Panc1 (cell line): Measurements from ENCODE around the gene EWSR1.

Experiments
- POLR2AphosphoS5 ChIP-seq: IDR thresholded peaks from 2 replicates; pipeline ENCODE4 v1.6.1; 2012; ENCODE audit warnings: mild to moderate bottlenecking, low read depth, low read length, moderate library complexity
- TF ChIP-seq, protein P1 (sequence below): fragments of 450-650 bp; IDR thresholded peaks from 2 replicates; pipeline ENCODE4 v1.5.1; 2017; ENCODE audit warnings: mild to moderate bottlenecking
- TF ChIP-seq, protein P2 (sequence below), 2 experiments: IDR thresholded peaks; 2 replicates each; pipeline ENCODE4 v1.6.1; 2011 to 2012; ENCODE audit warnings: low read depth in 2 of 2, control low read depth in 1 of 2, low read length in 1 of 2, mild to moderate bottlenecking in 1 of 2, moderate library complexity in 1 of 2; ENCODE audit not compliant: insufficient read depth in 1 of 2

DNA sequence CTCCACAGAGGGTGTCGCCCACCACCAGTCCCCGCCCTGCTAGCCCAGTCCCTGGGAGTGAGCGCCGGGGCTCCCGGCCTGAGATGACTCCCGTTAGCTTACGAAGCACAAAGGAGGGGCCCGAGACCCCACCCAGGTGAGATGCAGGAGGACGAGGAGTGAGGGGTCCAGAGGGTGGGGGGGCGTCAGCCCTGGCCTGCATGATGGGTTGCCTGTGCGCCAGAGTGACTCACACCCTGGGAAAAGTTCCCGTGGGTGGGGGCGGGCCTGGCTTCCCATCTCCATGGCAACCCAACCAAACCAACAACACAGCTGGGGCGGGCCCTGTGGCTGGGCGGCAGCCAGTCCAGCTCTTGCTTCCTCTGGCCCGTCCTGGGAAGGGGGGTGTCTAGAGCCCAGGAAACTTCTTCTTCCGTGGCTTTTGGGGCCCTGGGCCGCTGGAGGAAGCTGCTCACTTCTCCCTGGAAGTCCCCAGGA is 42.8 kb downstream of the EWSR1 start:
- TF ChIP-seq, protein P1, sequence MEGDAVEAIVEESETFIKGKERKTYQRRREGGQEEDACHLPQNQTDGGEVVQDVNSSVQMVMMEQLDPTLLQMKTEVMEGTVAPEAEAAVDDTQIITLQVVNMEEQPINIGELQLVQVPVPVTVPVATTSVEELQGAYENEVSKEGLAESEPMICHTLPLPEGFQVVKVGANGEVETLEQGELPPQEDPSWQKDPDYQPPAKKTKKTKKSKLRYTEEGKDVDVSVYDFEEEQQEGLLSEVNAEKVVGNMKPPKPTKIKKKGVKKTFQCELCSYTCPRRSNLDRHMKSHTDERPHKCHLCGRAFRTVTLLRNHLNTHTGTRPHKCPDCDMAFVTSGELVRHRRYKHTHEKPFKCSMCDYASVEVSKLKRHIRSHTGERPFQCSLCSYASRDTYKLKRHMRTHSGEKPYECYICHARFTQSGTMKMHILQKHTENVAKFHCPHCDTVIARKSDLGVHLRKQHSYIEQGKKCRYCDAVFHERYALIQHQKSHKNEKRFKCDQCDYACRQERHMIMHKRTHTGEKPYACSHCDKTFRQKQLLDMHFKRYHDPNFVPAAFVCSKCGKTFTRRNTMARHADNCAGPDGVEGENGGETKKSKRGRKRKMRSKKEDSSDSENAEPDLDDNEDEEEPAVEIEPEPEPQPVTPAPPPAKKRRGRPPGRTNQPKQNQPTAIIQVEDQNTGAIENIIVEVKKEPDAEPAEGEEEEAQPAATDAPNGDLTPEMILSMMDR = no peak
- no peak for TF ChIP-seq POLR2AphosphoS5
- TF ChIP-seq, protein P2, sequence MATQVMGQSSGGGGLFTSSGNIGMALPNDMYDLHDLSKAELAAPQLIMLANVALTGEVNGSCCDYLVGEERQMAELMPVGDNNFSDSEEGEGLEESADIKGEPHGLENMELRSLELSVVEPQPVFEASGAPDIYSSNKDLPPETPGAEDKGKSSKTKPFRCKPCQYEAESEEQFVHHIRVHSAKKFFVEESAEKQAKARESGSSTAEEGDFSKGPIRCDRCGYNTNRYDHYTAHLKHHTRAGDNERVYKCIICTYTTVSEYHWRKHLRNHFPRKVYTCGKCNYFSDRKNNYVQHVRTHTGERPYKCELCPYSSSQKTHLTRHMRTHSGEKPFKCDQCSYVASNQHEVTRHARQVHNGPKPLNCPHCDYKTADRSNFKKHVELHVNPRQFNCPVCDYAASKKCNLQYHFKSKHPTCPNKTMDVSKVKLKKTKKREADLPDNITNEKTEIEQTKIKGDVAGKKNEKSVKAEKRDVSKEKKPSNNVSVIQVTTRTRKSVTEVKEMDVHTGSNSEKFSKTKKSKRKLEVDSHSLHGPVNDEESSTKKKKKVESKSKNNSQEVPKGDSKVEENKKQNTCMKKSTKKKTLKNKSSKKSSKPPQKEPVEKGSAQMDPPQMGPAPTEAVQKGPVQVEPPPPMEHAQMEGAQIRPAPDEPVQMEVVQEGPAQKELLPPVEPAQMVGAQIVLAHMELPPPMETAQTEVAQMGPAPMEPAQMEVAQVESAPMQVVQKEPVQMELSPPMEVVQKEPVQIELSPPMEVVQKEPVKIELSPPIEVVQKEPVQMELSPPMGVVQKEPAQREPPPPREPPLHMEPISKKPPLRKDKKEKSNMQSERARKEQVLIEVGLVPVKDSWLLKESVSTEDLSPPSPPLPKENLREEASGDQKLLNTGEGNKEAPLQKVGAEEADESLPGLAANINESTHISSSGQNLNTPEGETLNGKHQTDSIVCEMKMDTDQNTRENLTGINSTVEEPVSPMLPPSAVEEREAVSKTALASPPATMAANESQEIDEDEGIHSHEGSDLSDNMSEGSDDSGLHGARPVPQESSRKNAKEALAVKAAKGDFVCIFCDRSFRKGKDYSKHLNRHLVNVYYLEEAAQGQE (IDR thresholded peaks at IDR 0.05; ENCODE audit: insufficient read depth in 1 of 2, low read depth in 2 of 2, low read length in 1 of 2) = no peak
